AG09309 (cell line): ENCODE data around the gene SCARF1.

Experiments
- DNase-seq: peaks from one replicate; pipeline ENCODE4 v3.0.0-alpha.2; 2010; ENCODE audit warnings: low read depth
- H3K4me3 ChIP-seq: 2 replicates; pipeline ENCODE4 v1.5.1; 2011; ENCODE audit warnings: mild to moderate bottlenecking, low read depth, low read length, moderate library complexity; ENCODE audit not compliant: control insufficient read depth
- CTCF ChIP-seq: IDR thresholded peaks from 2 replicates; pipeline ENCODE4 v1.5.1; 2011; ENCODE audit warnings: mild to moderate bottlenecking, low read depth, low read length, inconsistent platforms; ENCODE audit not compliant: insufficient read depth, control insufficient read depth; ENCODE audit errors: missing control alignments

SCARF1 gene

GRCh38 chr17:1584167-1584566 is 61.4 kb downstream of the SCARF1 start:
- no peak overlapping the region for H3K4me3 ChIP-seq
- no peak for TF ChIP-seq CTCF
- DNase-seq = no peak
